Measurements from ENCODE around the gene AFDN.

DNA sequence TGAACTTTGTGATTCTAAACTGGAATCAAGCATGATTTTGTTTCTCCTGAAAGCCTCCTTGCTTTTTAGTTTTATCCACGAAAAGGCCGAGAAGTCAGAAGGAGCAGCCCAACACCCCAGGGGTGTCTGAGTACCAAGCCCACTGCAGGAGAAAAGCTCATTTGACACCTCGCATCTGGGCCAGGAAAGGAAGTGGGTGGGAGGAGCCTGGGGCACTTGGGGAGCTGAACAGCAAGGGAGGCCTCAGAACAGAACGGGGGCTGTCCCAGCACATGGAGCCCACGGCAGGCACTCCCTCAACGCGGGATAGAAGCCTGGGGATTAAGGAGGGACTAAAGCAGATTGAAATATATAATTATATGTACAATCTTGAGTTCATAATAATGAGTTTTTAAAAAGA is 177.3 kb downstream of the AFDN start:
- TF ChIP-seq POLR2AphosphoS5 (IDR thresholded peaks at IDR 0.05) (no peak), POLR2A (IDR thresholded peaks at IDR 0.05) (no peak)
- TF ChIP-seq, protein P1, sequence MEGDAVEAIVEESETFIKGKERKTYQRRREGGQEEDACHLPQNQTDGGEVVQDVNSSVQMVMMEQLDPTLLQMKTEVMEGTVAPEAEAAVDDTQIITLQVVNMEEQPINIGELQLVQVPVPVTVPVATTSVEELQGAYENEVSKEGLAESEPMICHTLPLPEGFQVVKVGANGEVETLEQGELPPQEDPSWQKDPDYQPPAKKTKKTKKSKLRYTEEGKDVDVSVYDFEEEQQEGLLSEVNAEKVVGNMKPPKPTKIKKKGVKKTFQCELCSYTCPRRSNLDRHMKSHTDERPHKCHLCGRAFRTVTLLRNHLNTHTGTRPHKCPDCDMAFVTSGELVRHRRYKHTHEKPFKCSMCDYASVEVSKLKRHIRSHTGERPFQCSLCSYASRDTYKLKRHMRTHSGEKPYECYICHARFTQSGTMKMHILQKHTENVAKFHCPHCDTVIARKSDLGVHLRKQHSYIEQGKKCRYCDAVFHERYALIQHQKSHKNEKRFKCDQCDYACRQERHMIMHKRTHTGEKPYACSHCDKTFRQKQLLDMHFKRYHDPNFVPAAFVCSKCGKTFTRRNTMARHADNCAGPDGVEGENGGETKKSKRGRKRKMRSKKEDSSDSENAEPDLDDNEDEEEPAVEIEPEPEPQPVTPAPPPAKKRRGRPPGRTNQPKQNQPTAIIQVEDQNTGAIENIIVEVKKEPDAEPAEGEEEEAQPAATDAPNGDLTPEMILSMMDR (IDR thresholded peaks at IDR 0.05): no peak
